AG04449 (cell line): ENCODE data around the gene HOXA9.

ENCODE experiments used
- CTCF ChIA-PET: fragments of 350-600 bp; formaldehyde crosslinking; extraction: SDS; loops from one replicate; lab custom pipeline; 2021; ENCODE audit warnings: antibody characterized with exemption; lab: Yijun Ruan, JAX
- POLR2A ChIA-PET: fragments of 400-600, 350-600 bp; formaldehyde crosslinking; extraction: SDS; loops from one replicate; lab custom pipeline; 2020; ENCODE audit warnings: antibody characterized with exemption, inconsistent platforms; lab: Yijun Ruan, JAX
- DNase-seq: peaks from one replicate; pipeline ENCODE4 v3.0.0-alpha.2; 2010; ENCODE audit warnings: low read depth, low spot score
- H3K4me3 ChIP-seq: 2 replicates; pipeline ENCODE4 v1.5.1; 2011; ENCODE audit warnings: low read depth, mild to moderate bottlenecking, control low read depth, low read length
- TF ChIP-seq, protein P1 (sequence below): IDR thresholded peaks from one replicate; pipeline ENCODE4 v1.5.1; 2011; ENCODE audit warnings: mild to moderate bottlenecking, moderate library complexity, low read length, control low read depth, inconsistent platforms; ENCODE audit not compliant: insufficient read depth; ENCODE audit errors: missing control alignments

Gene HOXA9

DNA sequence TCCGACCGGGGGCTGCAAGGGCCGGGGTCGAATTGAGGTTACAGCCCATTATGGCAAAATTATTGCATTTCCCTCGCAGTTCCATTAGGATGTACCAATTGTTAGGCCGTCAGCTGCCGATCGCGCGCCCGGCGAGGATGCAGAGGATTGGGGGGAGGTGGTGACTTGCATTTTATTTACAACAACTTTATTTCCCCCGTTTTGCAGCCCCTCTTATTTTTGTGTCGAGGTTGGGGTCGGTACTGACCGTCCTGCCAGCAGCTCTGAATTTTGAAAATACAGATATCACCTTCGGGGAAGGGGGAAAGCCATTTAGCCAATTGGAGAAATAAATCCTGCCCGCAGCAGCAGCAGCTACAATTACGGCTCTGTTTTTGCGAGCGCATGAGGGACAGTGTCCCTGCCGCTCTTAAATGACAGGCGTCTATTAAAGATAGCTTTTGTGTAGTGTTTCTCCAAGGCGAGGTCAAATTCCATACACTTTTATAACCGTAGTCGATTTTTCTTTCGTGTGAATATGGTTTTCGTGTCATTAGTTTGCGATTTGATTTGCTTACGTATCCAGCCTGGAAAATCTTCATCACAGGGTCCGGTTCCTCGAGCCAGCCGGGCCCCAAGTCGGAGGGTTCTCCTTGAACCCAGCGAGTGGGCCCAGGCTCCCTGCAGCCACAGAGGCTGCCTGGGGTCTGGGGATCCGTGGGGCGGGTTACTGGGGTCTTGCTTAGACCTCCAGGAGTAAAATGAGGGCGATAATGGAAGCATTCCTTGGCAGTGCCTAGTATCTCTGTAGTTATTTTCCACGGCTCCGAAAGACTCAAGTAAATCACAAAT, 21.2 kb downstream of the HOXA9 start:
- POLR2A ChIA-PET = no interaction called here
- H3K4me3 ChIP-seq = no peak overlapping the region
- CTCF ChIA-PET = interaction anchor here (0.7 to 6.6 kb wide), 17 partner anchors 11 to 774 kb away, joined by 3 to 71 read pairs (median 4); partner anchors contain the start of genes HOXA4 and HOXA7
- DNase-seq = no peak
- TF ChIP-seq, protein P1, sequence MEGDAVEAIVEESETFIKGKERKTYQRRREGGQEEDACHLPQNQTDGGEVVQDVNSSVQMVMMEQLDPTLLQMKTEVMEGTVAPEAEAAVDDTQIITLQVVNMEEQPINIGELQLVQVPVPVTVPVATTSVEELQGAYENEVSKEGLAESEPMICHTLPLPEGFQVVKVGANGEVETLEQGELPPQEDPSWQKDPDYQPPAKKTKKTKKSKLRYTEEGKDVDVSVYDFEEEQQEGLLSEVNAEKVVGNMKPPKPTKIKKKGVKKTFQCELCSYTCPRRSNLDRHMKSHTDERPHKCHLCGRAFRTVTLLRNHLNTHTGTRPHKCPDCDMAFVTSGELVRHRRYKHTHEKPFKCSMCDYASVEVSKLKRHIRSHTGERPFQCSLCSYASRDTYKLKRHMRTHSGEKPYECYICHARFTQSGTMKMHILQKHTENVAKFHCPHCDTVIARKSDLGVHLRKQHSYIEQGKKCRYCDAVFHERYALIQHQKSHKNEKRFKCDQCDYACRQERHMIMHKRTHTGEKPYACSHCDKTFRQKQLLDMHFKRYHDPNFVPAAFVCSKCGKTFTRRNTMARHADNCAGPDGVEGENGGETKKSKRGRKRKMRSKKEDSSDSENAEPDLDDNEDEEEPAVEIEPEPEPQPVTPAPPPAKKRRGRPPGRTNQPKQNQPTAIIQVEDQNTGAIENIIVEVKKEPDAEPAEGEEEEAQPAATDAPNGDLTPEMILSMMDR = no peak

DNA sequence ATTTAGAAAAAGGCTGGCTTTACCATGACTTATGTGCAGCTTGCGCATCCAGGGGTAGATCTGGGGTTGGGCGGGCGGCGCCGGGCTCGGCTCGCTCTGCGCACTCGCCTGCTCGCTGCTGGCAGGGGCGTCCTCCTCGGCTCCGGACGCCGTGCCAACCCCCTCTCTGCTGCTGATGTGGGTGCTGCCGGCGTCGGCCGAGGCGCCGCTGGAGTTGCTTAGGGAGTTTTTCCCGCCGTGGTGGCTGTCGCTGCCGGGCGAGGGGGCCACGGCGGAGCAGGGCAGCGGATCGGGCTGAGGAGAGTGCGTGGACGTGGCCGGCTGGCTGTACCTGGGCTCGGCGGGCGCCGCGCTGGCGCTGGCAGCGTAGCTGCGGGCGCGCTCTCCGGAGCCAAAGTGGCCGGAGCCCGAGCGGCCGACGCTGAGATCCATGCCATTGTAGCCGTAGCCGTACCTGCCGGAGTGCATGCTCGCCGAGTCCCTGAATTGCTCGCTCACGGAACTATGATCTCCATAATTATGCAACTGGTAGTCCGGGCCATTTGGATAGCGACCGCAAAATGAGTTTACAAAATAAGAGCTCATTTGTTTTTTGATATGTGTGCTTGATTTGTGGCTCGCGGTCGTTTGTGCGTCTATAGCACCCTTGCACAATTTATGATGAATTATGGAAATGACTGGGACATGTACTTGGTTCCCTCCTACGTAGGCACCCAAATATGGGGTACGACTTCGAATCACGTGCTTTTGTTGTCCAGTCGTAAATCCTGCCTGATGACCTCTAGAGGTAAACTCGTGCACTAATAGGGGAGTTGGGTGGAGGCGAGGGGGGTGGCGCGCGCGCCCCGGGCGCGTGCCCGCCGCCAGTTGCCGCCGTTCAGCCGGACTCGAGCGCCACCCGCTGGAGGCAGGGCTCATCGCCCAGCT, 22.1 kb downstream of the HOXA9 start, which contains the start of gene HOXA5:
TSS of gene HOXA5 (minus strand) at position 659 of the 927 bp plus-strand sequence. CDS start at position 585, 74 bp downstream.
- H3K4me3 ChIP-seq = peak within 1 kb of the TSS; percentile 48
- no peak for DNase-seq
- TF ChIP-seq, protein P1 = peak; percentile 59
- ChIA-PET CTCF (interaction anchor here (0.6 to 6.6 kb wide), 21 partner anchors 7 to 773 kb away, joined by 3 to 71 read pairs (median 3); partner anchors contain the start of genes HOXA3, HOXA4 and HOXA7), POLR2A (no interaction called here)

DNA sequence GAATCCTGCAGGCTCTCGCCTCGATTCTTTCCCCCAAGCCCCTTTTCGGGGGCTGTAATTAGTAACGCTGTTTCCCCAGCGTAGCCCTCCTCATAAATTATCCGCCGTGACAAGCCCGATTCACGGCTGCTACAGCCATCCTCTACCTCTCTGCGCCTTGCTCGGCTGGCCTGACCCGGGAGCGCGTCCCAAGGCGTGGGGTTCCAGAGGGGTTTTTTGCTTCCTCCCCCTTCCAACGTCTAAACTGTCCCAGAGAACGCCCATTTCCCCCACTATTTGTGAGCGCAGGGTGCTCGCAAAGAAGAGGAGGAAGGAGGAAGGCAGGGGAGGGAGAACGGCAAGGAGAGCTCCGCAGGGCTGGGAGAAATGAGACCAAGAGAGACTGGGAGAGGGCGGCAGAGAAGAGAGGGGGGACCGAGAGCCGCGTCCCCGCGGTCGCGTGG, 22.7 kb downstream of the HOXA9 start:
- H3K4me3 ChIP-seq = peak overlapping the region; percentile 48
- no peak for DNase-seq
- TF ChIP-seq, protein P1 = no peak
- ChIA-PET POLR2A (no interaction called here), CTCF (interaction anchor here (1.1 to 6.6 kb wide), 7 partner anchors 8 to 461 kb away, joined by 3 to 71 read pairs (median 19); partner anchors contain the start of genes HOXA3, HOXA4 and HOXA7)

DNA sequence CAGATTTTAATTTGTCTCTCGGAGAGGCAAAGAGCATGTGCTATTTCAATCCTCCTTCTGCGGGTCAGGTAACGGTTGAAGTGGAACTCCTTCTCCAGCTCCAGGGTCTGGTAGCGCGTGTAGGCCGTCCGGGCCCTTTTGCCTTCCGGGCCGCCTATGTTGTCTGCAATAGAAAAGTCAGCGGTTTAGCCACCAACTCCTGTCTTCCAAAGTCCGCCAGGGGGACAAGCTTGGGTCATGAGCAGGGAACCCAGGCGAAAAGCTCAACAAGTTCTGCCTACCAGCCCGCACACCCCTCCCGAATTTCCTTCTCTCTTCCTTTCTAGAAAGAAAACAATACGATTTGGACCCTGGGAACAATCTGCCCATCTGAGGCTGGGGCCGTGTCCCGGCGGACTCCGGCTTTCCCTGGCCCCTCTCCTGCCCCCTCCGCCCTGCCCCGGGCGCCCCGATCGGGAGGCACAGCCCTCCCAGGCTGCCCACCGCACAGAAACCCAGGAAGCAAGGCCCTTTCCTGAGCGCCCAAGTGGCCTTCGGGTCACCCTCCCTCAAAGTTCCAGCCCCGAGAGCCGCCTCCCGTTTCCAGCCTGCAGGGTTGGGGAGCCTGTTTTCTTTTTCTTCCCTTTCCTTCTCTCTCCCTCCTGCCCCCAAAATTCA, 23.3 kb downstream of the HOXA9 start:
- H3K4me3 ChIP-seq = peak overlapping the region; percentile 48; the same call in 1 of the 2 replicates
- no peak for DNase-seq
- POLR2A ChIA-PET = no interaction called here
- CTCF ChIA-PET = interaction anchor here (1.2 to 6.6 kb wide), 7 partner anchors 8 to 461 kb away, joined by 3 to 71 read pairs (median 19); partner anchors contain the start of genes HOXA4 and HOXA7
- TF ChIP-seq, protein P1 = no peak

DNA sequence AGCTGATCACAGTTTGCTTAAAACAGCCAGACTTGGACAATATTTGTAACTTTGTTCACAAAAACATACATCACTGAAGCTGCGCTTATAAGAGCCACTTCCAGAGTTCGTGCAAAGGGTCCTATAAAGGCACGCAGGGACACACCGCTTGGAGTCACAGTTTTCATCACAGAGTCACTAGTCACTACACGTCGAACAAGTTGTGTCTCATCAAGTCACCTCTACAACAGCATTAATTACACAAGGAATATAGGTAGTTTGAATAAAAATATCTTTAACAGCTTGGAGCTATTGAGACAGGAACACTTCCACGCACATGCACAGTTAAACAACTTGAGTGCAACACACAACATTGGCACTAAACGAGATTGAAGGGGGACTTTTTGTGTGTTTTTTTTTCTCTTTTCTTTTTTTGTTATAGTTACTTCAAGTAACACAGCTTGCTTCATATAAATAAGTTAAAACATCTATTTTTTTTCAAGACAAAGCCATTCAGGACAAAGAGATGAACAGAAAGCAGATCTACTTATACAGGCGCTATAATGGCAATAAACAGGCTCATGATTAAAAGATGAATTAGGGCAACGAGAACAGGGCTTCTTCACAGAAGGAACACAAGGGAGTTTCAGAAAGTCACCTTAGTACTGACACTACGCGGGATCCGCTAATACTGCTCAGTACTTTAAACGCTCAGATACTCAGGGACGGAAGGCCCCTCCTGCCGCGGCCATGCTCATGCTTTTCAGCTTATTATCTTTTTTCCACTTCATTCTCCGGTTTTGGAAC, 24.0 kb downstream of the HOXA9 start:
- TF ChIP-seq, protein P1 = no peak
- POLR2A ChIA-PET = no interaction called here
- CTCF ChIA-PET = interaction anchor here (1.2 to 6.6 kb wide), 7 partner anchors 9 to 460 kb away, joined by 3 to 71 read pairs (median 19); partner anchors contain the start of genes HOXA4 and HOXA7
- DNase-seq = no peak
- no peak overlapping the region for H3K4me3 ChIP-seq
